Measurements from ENCODE around the gene MMGT1. TPM values are rescaled to one million over a fixed set of nuclear protein-coding genes. Genes with fewer than 3 reads are reported as not detected.

Gene MMGT1
- total RNA-seq (ENCODE audit: low replicate concordance): 15.5 and 40.2 TPM in 2 replicates

DNA sequence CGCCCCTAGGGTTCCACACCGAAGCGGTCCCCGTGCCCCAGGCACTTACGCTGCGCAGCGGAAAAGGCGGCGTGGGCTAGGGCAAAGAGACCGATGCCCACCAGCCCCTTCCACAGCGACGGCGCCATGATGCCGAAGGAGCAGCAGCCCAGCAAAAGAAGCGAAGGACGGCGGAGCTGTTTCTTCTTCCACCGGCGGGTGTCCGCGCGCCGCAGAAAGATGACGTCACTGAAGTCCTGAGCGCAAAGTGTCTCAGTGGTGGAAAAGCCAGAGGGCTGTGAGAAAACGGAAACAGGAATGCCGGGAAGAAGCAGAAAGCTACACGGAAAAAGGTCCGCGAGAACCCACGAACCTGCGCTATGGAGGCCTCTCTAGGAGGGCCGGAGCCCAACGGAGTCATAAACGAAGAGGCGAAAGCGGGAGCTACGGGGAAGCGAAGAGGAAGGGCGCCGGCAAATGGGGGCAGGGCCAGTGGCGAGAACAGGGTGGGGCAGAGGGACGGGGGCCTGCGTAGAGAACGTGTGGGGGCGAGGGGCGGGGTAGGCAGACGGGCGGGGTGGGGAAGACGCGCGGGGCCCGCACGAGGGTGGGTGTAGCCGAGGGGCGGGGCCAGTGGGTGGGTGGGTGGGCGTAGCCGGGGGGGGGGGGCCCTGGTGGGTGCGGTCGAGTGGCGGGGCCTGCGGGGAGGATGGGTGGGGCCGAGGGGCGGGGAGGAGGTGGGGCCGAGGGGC is at the start of gene MMGT1:
TSS of gene MMGT1 (minus strand) at position 441 of the 731 bp plus-strand sequence. CDS start at position 128, 313 bp downstream.
- TF ChIP-seq, protein P1, sequence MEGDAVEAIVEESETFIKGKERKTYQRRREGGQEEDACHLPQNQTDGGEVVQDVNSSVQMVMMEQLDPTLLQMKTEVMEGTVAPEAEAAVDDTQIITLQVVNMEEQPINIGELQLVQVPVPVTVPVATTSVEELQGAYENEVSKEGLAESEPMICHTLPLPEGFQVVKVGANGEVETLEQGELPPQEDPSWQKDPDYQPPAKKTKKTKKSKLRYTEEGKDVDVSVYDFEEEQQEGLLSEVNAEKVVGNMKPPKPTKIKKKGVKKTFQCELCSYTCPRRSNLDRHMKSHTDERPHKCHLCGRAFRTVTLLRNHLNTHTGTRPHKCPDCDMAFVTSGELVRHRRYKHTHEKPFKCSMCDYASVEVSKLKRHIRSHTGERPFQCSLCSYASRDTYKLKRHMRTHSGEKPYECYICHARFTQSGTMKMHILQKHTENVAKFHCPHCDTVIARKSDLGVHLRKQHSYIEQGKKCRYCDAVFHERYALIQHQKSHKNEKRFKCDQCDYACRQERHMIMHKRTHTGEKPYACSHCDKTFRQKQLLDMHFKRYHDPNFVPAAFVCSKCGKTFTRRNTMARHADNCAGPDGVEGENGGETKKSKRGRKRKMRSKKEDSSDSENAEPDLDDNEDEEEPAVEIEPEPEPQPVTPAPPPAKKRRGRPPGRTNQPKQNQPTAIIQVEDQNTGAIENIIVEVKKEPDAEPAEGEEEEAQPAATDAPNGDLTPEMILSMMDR (IDR thresholded peaks at IDR 0.05; ENCODE audit: insufficient read depth, low read length): no peak
- peak; percentile 84 for DNase-seq (ENCODE audit: low read depth)

GRCh38 chrX:136021903-136022302 is 48.1 kb upstream of the MMGT1 start:
- no peak overlapping the region for H3K4me3 ChIP-seq (ENCODE audit: low read depth, low read length)
- TF ChIP-seq, protein P1 (IDR thresholded peaks at IDR 0.05; ENCODE audit: insufficient read depth, low read length): no peak
- DNase-seq (ENCODE audit: low read depth): no peak

More for the DNA sequence above, at the start of gene MMGT1:
- peak within 1 kb of the TSS; percentile 83 for H3K4me3 ChIP-seq (ENCODE audit: low read depth, low read length)

GRCh38 chrX:136021160-136021559 is 47.4 kb upstream of the MMGT1 start:
- TF ChIP-seq, protein P1 (IDR thresholded peaks at IDR 0.05; ENCODE audit: insufficient read depth, low read length): no peak
- H3K4me3 ChIP-seq (ENCODE audit: low read depth, low read length): no peak overlapping the region
- no peak for DNase-seq (ENCODE audit: low read depth)

GRCh38 chrX:136019226-136019625 is 45.4 kb upstream of the MMGT1 start:
- no peak overlapping the region for H3K4me3 ChIP-seq (ENCODE audit: low read depth, low read length)
- TF ChIP-seq, protein P1 (IDR thresholded peaks at IDR 0.05; ENCODE audit: insufficient read depth, low read length): no peak
- no peak for DNase-seq (ENCODE audit: low read depth)

DNA sequence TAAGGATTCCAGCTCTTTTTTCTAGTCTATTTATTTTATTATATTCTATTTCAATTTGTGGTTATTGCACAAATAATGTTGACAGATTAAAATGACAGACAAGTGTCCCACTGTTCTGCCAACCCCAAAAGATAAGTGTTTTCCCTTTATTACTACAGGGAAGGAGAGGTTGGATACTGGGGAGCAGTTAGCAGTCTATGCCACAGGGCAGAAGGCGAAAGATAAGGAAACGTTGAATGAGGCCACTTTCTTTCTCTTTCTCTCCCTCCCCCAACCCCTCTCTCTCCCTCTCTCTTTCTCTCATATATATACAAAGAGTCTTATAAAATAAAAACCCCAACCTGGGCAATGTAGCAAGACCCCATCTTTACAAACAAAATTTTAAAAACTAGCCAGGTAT is 43.1 kb upstream of the MMGT1 start:
- DNase-seq (ENCODE audit: low read depth): no peak
- TF ChIP-seq, protein P1 (IDR thresholded peaks at IDR 0.05; ENCODE audit: insufficient read depth, low read length): no peak

GRCh38 chrX:136015016-136015415 is 41.2 kb upstream of the MMGT1 start:
- DNase-seq (ENCODE audit: low read depth): no peak
- no peak overlapping the region for H3K4me3 ChIP-seq (ENCODE audit: low read depth, low read length)
- TF ChIP-seq, protein P1 (IDR thresholded peaks at IDR 0.05; ENCODE audit: insufficient read depth, low read length): no peak

More for the DNA sequence above, 43.1 kb upstream of the MMGT1 start:
- H3K4me3 ChIP-seq (ENCODE audit: low read depth, low read length): no peak overlapping the region

All from fibroblast of the aortic adventitia (primary cell).